ENCODE results near the gene MCC.

- TF ChIP-seq, protein P1, sequence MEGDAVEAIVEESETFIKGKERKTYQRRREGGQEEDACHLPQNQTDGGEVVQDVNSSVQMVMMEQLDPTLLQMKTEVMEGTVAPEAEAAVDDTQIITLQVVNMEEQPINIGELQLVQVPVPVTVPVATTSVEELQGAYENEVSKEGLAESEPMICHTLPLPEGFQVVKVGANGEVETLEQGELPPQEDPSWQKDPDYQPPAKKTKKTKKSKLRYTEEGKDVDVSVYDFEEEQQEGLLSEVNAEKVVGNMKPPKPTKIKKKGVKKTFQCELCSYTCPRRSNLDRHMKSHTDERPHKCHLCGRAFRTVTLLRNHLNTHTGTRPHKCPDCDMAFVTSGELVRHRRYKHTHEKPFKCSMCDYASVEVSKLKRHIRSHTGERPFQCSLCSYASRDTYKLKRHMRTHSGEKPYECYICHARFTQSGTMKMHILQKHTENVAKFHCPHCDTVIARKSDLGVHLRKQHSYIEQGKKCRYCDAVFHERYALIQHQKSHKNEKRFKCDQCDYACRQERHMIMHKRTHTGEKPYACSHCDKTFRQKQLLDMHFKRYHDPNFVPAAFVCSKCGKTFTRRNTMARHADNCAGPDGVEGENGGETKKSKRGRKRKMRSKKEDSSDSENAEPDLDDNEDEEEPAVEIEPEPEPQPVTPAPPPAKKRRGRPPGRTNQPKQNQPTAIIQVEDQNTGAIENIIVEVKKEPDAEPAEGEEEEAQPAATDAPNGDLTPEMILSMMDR (conservative IDR thresholded peaks at IDR 0.05) = no peak
- TF ChIP-seq ZFX (IDR thresholded peaks at IDR 0.05) = no peak
These were observed 39.5 kb upstream of the MCC start for GRCh38 chr5:113527746-113528145.
